Fibroblast of skin of left biceps (primary cell): Measurements from ENCODE around the gene EEF2KMT.
"Not testable (repeated sequence)": the region's sequence is repeated elsewhere in the genome, so short reads cannot be mapped to it uniquely, and the experiment has no call there.

Source experiments
- DNase-seq, 2 experiments: peaks; one replicate each; pipeline ENCODE4 v3.0.0-alpha.2; 2013; ENCODE audit warnings: low read depth in 2 of 2

EEF2KMT gene

DNA sequence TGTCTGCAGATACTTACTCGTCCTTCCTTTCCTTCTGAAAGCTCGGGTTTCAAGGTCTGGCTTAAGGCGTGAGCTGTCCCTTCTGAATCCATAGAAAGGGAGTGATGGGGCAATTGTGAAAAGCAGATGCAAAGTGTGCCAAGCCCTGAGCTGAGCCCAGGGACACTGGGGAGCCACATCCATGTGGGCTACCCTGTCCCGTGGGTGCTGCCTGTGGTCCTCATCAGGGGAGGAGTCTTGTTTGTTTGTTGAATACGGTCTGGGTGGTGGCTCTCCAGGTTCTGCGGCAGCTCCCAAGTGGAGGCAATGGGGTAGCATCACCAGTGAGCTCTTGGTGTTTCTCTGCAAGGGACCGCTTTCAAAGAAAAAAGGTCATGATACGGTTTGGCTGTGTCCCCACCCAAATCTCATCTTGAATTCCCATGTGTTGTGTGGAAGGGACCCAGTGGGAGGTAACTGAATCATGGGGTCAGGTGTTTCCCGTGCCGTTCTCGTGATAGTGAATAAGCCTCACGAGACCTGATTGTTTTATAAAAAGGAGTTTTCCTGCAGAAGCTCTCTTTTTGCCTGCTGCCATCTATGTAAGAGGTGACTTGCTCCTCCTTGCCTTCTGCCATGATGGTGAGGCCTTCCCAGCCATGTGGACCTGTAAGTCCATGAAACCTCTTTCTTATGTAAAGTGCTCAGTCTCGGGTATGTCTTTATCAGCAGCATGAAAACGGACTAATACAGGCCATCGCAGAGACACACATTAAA lies 27.0 kb downstream of the EEF2KMT start:
- no peak for DNase-seq

- no peak for DNase-seq
Observed at GRCh38 chr16:5069854-5070253, 27.7 kb downstream of the EEF2KMT start.

DNA sequence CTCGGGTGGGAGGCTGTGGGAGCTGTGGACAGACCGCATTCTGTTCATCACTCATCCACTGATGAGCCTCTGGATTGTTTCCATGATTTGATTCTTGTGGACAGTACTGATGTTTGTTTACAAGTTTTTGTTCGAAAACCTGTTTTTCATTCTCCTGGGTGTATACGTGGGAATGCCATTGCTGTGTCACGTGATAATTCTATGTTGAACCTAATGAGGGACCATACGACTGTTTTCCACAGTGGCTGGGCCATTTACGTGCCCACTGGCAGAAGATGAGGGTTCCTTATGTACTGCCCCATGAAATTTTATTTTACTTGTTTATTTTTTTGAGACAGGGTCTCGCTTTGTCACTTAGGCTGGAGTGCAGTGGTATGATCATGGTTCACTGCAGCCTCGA lies 28.5 kb downstream of the EEF2KMT start:
- DNase-seq: no peak

GRCh38 chr16:5066511-5066910 lies 31.1 kb downstream of the EEF2KMT start:
- no peak for DNase-seq

- no peak for DNase-seq
Observed at GRCh38 chr16:5065813-5066212, 31.8 kb downstream of the EEF2KMT start, which contains the start of gene C16orf89. Gene C16orf89, minus strand, starts transcription at chr16:5065956. Its CDS starts 48 bp downstream, at chr16:5065908.

DNA sequence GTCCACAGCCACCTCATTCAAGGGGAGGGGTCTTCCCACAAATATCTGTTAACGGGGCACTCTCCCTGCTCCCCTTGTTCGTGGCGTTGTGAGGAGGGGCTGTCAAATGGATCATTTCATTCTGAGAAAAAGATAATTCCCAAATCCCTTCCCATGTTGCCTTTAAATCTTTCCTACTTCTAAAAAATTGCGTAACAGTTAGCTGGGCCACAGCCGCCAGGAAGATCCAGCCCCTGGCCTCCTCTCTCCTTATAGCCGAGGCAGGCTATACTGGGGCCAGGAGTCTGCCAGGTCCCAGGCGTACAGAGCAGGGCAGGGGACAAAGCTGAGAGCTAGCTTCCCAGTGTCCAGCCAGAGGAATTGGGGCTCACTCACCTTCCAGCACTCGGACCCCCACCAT lies 32.3 kb downstream of the EEF2KMT start:
- DNase-seq: no peak

DNA sequence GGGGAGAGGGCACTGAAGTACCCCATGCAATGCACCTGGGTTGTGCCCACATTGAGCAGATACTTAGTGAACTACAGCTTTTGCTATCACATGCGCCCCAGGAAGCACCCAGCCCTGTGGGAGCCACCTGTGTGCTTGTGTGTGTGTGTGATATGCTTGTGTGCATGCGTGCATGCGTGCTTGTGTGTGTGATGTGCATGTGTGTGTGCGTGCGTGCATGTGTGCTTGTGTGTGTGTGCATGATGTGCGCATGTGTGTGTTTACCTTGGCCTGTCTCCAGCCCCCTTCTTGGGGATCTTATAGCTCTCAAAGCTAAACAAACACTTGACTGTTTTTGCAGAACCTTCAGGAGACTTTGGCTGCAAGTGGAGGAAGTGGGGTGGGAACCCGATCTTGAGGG lies 32.7 kb downstream of the EEF2KMT start:
- no peak for DNase-seq

DNA sequence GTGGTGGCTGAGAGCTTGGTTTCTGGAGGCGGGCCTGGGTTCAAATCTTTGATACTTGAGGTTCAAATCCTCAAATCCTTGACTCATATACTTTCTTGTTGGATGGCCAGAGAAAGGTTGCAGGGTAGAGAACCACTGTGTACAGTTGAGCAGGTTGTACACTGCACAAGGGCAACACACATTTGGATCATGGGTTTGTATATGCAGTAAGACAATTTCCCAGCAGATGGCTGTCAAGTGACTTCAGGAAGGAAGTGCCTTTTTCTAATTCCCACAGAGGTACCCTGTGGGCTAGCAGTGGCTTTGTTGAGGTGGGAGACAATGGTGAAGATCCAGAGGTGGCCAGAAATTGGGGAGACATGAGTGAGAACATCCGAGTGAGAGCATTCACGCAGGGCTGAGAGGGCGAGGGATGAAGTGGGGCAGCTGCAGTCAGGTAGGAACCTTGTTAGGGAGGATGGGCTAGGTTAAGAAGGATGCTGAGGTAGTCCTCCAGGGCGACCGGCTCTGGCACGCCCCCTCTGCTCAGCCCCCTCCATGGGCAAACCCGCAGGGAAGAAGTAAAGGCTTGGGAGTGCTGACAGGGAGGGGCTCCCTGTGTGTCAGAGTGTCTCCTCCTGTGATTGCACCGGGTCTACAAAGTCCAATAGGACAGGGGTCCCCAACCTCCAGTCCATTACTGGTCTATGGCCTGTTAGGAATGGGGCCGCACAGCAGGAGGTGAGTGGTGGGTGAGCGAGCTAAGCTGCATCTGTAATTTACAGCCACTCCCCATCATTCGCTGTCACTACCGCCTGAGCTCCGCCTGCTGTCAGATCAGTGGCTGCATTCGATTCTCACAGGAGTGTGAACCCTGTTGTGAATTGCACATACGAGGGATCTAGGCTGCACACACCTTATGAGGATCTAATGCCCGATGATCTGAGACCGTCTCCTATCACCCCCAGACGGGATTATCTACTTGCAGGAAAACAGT lies 34.5 kb downstream of the EEF2KMT start:
- no peak for DNase-seq

DNA sequence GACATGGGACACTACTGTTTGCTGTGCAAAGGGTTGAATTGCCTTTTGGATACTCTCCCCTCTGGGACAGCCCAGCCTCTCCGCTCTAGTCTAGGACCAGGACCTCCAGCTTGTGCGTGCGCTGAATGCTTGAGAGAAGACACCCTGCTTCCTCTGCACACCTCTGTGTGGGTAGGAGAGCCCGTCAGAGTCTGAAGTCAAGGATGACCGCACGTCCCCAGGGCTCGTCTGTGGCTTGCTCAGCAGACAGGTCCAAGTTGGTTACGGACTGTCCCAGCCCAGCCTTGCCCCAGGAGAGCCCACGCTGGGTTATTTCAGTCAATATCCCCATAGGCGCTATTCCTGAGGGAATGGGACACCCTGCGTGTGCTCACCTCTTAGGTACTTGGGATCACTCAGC lies 35.5 kb downstream of the EEF2KMT start:
- DNase-seq: no peak

DNA sequence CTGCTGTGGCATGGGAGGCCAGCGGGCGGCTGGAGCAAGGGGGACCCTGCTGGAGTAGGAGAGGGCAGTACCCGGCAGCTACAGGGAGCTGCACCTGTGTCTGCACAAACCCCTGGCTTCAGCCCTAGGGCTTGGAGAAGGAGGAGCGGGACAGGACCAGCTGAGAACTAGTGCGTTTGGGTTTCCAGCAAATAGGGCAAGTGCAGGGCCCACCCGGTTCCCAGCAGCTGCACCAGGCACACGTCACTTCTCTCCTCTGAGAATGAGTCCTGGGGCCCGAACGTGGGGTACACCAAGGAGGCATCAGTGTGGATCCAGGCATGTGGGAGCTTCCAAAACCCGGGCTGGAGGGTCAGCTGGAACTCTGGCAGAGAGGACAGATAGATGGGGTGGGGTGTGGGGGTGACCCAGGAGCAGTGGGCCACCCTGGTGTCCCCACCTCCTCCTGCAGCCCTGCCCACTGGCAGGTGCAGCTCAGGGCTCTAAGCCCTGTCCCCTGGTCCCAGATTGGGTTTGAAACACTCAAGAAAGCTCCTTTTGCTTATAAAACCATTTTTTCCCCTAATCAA lies 37.4 kb downstream of the EEF2KMT start:
- DNase-seq: no peak

DNA sequence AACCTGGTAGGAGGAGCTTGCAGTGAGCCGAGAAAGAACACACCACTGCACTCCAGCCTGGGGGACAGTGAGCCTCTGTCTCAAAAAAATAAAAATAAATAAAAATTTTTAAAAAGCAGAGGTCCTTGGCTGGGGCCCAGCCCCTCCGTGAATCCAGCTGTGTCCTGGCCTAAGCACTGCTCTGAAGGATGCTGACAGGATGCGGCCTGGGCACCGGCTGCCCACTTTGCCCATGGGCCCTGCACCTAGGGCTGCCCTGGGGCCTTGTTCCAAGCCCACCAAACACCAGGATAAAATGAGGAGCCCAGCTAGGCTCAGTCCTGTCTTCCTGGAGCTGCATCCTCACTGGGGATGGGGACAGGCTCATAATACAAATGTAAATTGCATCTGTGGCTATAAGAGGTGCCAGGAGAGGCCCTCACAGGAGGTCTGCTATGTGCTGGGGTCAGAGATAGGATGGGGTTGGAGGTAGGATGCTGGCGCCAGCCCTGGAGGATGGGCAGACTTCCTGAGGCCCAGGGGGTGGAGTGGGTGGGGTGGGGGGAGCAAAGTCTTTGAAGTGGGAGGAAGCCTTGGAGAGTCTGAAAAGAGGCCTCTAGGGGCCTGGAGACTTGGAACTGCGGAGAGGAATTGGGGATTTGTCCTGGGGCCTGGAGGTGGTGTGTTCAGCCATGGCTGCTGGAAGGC lies 38.1 kb downstream of the EEF2KMT start:
- no peak for DNase-seq

DNA sequence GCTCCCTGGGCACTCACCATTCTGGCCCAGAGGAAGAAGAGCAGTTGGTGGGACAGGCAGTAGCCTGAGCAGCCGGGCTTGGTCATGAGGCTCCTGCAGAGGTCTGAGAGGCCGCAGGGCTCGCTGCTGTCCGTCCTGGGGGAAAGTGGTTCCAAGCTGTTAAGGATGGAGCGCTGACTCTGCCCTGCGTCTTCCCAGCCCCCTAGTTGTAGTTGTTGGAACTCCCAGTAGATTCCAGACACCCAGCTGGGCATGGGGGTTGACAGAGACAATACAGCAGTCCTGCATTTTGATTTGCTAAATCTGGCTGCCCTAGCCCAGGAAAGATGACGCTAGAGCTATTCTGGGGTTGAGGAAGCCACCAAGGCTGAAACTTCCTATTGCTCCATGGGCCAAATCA lies 39.1 kb downstream of the EEF2KMT start:
- no peak for DNase-seq

- DNase-seq: no peak
Observed at GRCh38 chr16:5056352-5056751, 41.2 kb downstream of the EEF2KMT start.

- DNase-seq: no peak
Observed at GRCh38 chr16:5054876-5055865, 42.4 kb downstream of the EEF2KMT start.

DNA sequence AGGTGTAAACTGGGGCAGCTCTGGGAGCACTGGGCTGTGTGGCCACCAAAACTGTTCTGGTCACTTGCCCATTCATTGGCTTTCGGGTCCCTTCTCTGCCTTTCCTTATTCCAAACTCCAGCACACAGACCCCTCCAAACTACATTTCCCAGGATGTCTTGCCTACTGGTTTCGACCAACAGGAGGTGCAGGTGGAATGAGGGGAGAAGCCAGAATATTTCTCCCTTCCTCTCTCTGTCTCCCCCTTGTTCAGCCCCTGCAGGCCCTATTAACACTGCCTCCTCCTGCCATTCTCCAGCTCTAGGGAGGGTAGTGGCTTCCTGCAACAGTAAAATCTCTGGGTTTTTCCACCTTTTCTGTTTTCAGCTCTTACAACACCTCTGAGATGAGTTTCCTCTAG lies 50.7 kb downstream of the EEF2KMT start:
- DNase-seq: no peak

DNA sequence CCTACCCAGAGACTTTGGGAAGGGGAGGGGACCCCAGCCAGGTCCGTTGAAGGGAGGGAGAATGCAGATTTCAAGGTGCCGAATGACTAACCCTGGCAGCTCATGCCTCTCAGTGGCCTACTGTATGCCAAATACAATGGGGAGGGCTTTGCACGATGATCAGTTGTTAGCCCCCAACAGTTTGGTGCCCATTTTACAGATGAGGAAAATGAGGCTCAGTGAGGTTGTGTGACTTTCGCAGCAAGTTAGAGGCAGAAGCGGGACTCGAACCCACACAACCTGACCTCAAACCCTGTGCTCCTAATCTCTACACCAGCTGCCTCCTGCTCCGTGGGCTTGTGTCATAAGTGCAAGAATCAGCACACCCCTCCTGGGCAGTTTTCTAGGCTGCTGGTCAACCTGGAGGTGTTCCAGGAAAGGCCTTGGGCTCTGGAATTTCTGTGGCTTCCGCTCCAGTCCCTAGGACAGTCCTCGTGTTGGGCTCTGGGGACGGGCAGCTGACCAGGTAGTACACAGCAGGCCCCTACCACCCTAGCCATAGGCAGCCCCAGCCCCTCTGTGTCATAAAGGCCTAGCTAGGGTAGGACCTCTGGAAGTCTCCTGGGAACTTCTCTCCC lies 52.0 kb downstream of the EEF2KMT start:
- no peak for DNase-seq

- DNase-seq: not testable (repeated sequence)
Observed at GRCh38 chr16:5044581-5044980, 53.0 kb downstream of the EEF2KMT start.

DNA sequence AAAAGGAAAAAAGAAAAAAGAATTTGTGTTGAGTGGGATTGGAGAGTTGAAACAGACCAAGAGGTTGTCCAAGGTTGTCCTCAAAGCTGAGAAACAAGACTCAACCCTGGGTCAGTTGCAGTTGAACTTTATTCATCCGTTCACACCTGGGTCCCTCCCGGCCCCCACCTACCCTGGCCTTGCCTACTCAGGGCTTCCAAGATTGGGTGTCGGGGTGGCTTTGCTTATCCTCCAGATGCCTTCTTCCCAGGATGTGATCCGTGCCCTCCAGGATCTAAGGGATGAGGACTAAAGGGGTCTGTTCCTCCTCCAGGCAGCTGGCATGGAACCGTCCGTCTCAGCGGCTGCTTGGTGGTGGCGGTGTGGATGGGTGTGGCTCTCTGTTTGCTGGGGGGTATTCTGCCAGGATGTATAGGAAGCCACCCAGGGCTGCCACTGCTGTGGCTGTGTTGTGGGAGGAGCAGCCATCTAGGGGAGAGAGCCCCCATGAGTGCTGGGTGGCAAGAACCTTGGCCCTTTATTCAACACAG lies 53.5 kb downstream of the EEF2KMT start:
- DNase-seq: no peak

- no peak for DNase-seq
Observed at GRCh38 chr16:5042574-5043171, 54.9 kb downstream of the EEF2KMT start.
